UCSD-AML1 (cell line): Measurements from ENCODE around the gene TYMS.

Experiments used
- DNase-seq: peaks from one replicate; lab custom pipeline; 2025; ENCODE audit not compliant: unreplicated experiment; lab: John Stamatoyannopoulos, UW

Gene TYMS

DNA sequence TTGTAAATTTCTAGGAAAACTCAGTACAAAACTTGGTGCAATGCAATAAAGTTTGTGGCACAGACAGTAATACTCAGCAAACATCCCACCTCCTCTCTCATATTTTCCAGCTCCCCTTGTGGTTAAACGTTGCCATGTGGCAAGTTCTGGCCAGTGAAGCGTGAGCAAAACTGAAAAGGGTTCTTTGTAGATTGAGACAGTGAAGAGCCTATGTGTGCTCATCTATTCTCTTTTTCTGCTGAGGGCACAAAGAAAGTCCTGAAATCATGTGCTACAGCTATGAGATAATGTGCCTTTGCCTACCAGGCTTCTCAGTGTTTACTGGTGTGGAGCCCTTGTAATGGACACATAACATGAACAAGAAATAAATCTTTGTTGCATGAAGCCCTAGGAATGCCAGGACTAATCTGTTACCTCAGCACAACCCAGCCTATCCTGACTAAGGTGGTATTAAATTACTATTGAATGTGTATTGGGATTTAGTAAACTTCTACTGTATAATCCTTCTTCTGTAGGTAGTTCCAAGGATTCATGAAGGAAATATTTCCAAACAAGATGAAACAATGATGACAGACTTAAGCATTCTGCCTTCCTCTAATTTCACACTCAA, 13.0 kb upstream of the TYMS start:
- no peak for DNase-seq

- no peak for DNase-seq
Observed at GRCh38 chr18:647304-647703, 10.1 kb upstream of the TYMS start.

DNA sequence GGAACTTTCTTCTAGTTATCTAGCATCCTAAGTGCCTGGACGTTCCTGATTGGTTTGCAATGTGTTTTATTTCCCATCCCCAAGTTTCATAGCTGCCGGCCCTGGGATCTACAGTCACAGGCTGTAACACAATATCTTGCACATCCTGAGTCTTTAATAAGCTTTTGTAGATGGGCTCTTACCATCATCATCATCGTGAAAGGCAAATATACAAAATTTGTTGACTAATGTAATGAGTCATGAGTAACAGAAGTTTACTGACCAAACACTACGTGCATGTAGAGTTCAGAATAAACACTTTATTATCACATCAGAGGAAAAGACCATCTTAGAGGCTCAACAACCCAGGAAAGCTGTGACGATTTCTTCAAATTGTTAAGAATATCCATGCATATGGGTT, 8.1 kb upstream of the TYMS start:
- no peak for DNase-seq

- DNase-seq, result peak; percentile 28
Observed at GRCh38 chr18:650428-650858, 7.0 kb upstream of the TYMS start.

DNA sequence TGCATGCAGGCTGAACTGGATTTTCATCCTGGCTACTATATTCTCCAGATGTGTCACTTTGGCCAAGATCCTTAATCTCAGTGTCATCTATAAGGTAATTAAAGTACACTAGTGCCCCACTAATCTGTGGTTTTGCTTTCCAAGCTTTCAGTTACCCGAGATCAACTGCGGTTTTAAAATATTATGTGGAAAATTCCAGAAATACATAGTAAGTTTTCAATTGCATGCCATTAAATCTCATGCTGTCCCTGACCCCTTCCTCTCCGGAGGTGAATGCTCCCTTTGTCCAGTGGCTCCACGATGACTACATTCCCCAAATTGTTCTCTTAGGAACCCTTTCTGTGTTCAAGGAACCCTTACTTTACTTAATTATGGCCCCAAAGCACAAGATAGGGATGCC, 5.3 kb upstream of the TYMS start:
- DNase-seq, result no peak

- DNase-seq, result no peak
Observed at GRCh38 chr18:653512-653911, 3.9 kb upstream of the TYMS start.

DNA sequence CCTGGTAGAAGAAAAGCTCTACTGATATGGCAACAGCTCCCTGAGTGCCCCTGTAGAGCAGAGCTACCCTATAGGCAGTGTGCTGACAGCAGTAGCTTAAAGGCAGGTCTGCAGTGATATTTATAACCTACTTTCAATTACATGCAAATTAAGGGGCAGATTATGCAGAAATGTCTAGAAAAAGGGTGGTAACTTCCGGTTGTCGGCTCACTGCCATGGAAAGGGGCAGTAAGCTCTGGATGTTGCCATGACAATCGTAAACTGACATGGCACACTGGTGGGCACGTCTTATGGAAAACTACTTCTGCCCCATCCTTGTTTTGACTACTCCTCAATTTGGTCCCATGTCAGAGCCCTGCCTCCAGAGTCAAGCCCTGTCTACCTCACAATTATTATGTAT, 2.9 kb upstream of the TYMS start:
- DNase-seq, result no peak

GRCh38 chr18:655445-655844, 2.0 kb upstream of the TYMS start:
- no peak for DNase-seq

- DNase-seq, result peak; percentile 86
Observed at GRCh38 chr18:658001-658946, 821 bp downstream of the TYMS start.

- no peak for DNase-seq
Observed at GRCh38 chr18:658947-659533, 1.6 kb downstream of the TYMS start.

GRCh38 chr18:659597-659996, 2.1 kb downstream of the TYMS start:
- DNase-seq, result no peak

DNA sequence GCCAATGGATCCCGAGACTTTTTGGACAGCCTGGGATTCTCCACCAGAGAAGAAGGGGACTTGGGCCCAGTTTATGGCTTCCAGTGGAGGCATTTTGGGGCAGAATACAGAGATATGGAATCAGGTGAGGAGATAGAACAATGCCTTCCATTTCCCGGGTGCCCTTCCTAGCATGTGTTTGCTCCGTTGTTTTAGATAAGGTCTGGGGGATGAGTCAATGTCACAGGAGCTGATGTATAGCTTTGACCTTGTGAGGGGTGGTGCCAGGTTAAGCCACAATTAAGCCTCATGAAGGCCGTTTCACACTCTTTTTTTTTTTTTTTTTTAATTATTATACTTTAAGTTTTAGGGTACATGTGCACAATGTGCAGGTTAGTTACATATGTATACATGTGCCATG, 4.7 kb downstream of the TYMS start:
- no peak for DNase-seq

DNA sequence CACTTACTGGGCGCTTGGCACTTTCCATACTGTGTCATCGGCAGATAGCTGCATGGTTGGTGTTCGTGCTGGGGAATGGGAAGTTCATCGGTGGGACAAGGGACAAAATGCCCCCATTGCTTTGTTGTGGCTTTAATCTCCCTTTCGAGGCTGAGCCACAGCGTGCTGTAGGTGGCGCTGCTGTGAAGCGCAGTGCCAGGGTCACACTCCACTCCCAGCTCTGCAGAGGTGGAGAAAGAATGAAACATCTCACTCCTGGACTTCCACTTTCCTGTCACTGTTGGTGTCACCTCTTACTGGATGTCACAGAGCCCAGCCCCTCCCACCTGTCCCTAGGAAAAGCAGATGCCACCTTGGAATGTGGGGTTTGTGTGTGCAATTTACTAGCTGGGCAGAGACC, 8.7 kb downstream of the TYMS start:
- peak; percentile 60 for DNase-seq

DNA sequence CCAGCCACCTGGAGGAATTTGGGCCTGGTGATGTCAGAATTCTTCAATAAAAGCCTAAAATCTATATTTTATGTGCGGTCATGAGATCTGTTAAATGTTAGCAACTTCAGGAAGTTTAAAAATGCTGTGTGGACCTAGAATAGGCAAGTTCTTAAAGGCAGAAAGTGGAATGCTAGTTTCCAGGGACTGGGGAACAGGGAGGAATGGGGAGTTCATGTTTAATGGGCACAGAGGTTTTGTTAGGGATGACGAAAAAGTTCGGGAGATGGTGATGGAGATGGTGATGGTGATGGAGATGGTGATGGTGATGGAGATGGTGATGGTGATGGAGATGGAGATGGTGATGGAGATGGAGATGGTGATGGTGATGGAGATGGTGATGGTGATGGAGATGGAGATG, 9.2 kb downstream of the TYMS start:
- no peak for DNase-seq

GRCh38 chr18:668260-668659, 10.8 kb downstream of the TYMS start:
- DNase-seq, result no peak

DNA sequence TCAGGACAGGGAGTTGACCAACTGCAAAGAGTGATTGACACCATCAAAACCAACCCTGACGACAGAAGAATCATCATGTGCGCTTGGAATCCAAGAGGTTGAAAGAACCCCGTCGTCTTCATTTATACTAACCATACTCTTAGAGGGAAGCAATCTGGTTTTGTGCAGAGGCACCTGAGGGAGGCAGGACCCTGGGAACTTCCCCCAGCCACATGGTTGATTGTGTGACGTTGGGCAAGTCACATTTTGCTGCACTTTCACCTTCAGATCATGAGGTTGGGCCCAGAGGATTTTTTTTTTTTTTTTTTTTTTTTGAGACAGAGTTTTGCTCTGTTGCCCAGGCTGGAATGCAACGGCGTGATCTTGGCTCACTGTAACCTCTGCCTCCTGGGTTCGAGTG, 11.6 kb downstream of the TYMS start:
- DNase-seq, result no peak

- DNase-seq, result no peak
Observed at GRCh38 chr18:670522-670921, 13.1 kb downstream of the TYMS start.

DNA sequence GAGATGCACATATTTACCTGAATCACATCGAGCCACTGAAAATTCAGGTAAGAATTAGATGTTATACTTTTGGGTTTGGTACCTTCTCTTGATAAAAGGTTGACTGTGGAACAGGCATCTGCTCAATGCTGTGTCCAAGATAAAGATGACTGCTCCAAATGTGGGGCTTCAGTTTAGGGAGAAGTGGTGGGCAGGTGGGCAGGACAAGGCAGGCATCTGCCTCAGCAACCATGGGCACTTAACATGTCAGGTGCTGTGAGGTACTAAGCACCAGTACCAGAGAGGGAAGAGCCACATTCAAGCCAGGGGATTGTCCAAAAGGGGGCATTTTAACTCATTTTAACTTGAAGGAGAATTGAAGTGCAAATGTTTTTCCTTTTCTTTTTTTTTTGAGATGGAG, 14.0 kb downstream of the TYMS start:
- DNase-seq, result no peak

GRCh38 chr18:673317-673716, 15.9 kb downstream of the TYMS start:
- DNase-seq, result no peak

GRCh38 chr18:673769-674168, 16.3 kb downstream of the TYMS start:
- DNase-seq, result no peak

GRCh38 chr18:675307-675706, 17.9 kb downstream of the TYMS start:
- no peak for DNase-seq

DNA sequence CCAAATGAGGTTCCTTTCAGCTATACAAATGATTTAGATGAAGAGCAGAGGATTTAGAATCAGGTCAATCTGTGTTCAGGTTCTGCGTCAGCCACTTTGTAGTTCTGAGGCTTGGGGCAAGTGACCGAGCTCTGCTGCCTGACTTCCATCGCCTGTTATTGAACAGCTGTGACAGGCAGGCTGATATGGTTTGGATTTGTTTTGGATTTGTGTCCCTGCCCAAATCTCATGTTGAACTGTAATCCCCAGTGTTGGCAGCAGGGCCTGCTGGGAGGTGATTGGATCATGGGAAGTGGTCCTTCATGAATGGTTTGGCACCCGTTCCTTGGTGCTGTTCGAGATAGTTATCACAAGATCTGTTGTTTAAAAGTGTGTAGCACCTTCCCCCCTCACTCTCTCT, 18.6 kb downstream of the TYMS start:
- DNase-seq, result no peak
